Naive B cell (primary cell): ENCODE data around the gene NFIX. TPM values are rescaled to one million over a fixed set of nuclear protein-coding genes. Genes with fewer than 3 reads are reported as not detected.
A peak's percentile ranks its signal among the peaks of the same experiment; 100 is the strongest.
"Not testable (repeated sequence)": the region's sequence is repeated elsewhere in the genome, so short reads cannot be mapped to it uniquely, and the experiment has no call there.

ENCODE experiments used
- ATAC-seq, 2 donors: fragments of 150-1000 bp; cut with Tn5 transposase; 2 replicates each; pipeline ENCODE4 v1.10.0; 2021; ENCODE audit warnings: low read depth in 2 of 2, mild to moderate bottlenecking in 2 of 2, moderate library complexity in 2 of 2
- DNase-seq: peaks from one replicate; pipeline ENCODE4 v3.0.0; 2022
- H3K27ac Mint-ChIP-seq, 6 donors: one replicate each; pipeline ENCODE4 v1.8.0; 2020 to 2022; ENCODE audit warnings: mild to moderate bottlenecking in 6 of 6, mixed read lengths in 6 of 6, moderate library complexity in 5 of 6, inconsistent platforms in 2 of 6
- H3K27me3 Mint-ChIP-seq, 3 donors: one replicate each; pipeline ENCODE4 v1.8.0; 2021 to 2022; ENCODE audit warnings: mixed read lengths in 3 of 3, mild to moderate bottlenecking in 1 of 3
- H3K36me3 Mint-ChIP-seq, 2 donors: one replicate each; pipeline ENCODE4 v1.8.0; 2020 to 2022; ENCODE audit warnings: mixed read lengths in 2 of 2, inconsistent platforms in 1 of 2, mild to moderate bottlenecking in 1 of 2
- H3K4me1 Mint-ChIP-seq, 3 donors: one replicate each; pipeline ENCODE4 v1.8.0; 2020 to 2022; ENCODE audit warnings: mixed read lengths in 3 of 3, inconsistent platforms in 1 of 3, mild to moderate bottlenecking in 1 of 3, moderate library complexity in 1 of 3
- H3K4me3 Mint-ChIP-seq, 8 donors: one replicate each; pipeline ENCODE4 v1.8.0; 2020 to 2022; ENCODE audit warnings: mild to moderate bottlenecking in 8 of 8, mixed read lengths in 8 of 8, moderate library complexity in 8 of 8, inconsistent platforms in 2 of 8
- H3K9me3 Mint-ChIP-seq, 7 donors: one replicate each; pipeline ENCODE4 v1.8.0; 2020 to 2022; ENCODE audit warnings: mixed read lengths in 7 of 7, mild to moderate bottlenecking in 5 of 7, inconsistent platforms in 2 of 7, moderate library complexity in 1 of 7
- polyA plus RNA-seq, 6 donors: library from polyadenylated mRNA; unstranded; fragments of 300-500 nt; fragmentation: Illumina TruSeq; gene quantifications; one replicate each; pipeline ENCODE4 v1.2.3, GENCODE V29; 2021; ENCODE audit warnings: low read depth in 6 of 6

NFIX gene
- polyA plus RNA-seq, 6 donors from 2014 or later = 0.21 to 2.1 (median 1.1) TPM; not detected in 2

- DNase-seq (no peak), ATAC-seq (no peak)
- Mint-ChIP-seq H3K4me1 (peaks cover 8 to 12% (median 8%) of the 10 kb centered on the region in 3 donors), H3K4me3 (peak within 1 kb of the TSS in 2 of 8 donors; percentile 5 to 39), H3K36me3 (no peaks in the 10 kb centered on the region), H3K27me3 (no peaks in the 10 kb centered on the region), H3K27ac (no peak within 1 kb of the TSS), H3K9me3 (no peaks in the 10 kb centered on the region)
Measured at GRCh38 chr19:12969292-12969988, 25.8 kb upstream of the NFIX start, which contains the start of gene DAND5. TSS of gene DAND5 (plus strand) at chr19:12969576. CDS start at chr19:12969661, 85 bp downstream.

DNA sequence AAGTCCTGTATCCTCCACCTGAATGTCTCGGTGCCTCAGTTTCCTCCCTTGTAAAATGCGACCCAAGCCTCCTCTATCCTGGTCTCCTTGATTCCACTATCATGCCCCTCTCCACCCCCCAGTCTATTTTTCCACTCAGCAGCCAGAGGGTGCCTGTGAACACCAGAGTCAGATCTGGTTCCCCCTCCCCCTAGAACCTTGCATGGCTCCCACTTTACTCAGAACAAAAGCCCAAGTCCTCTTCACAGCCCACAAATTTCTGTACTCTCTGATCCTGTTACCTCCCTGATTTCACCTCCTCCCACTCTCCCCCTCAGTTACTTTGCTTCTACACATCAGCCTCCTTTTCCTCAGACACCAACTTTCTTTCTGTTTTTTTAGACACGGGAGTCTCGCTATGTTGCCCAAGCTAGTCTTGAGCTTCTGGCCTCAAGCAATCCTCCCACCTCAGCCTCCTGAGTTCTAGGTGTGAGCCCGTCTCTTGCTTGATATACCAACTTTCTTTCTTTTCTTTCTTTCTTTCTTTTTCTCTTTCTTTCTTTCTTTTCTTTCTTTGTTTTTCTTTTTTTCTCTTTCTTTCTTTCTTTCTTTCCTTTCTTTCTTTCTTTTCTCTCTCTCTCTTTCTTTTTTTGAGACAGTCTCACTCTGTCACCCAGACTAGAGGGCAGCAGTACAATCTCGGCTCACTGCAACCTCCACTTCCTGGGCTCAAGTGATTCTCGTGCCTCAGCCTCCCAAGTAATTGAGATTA lies 25.0 kb upstream of the NFIX start:
- H3K36me3 Mint-ChIP-seq = no peaks in the 10 kb centered on the region
- no peaks in the 10 kb centered on the region for H3K9me3 Mint-ChIP-seq
- peaks cover 3 to 6% (median 3%) of the 10 kb centered on the region in 3 donors for H3K4me1 Mint-ChIP-seq
- DNase-seq = no peak
- peak overlapping the region in 1 of 6 donors; percentile 32 for H3K27ac Mint-ChIP-seq
- H3K27me3 Mint-ChIP-seq = no peaks in the 10 kb centered on the region
- no peak for ATAC-seq
- H3K4me3 Mint-ChIP-seq = peak overlapping the region in 1 of 8 donors; percentile 39

GRCh38 chr19:12973236-12973635 lies 22.0 kb upstream of the NFIX start:
- Mint-ChIP-seq H3K36me3 (peaks cover 0 to 4% of the 10 kb centered on the region in 2 donors), H3K27me3 (peaks cover 6 to 14% (median 13%) of the 10 kb centered on the region in 3 donors), H3K27ac (peak overlapping the region in 1 of 6 donors; percentile 61), H3K9me3 (no peaks in the 10 kb centered on the region), H3K4me1 (peaks cover 6 to 8% (median 7%) of the 10 kb centered on the region in 3 donors), H3K4me3 (no peak overlapping the region)
- no peak for ATAC-seq
- DNase-seq = no peak

GRCh38 chr19:12974301-12975220 lies 20.7 kb upstream of the NFIX start:
- peaks cover 6 to 14% (median 13%) of the 10 kb centered on the region in 3 donors for H3K27me3 Mint-ChIP-seq
- H3K36me3 Mint-ChIP-seq = peaks cover 0 to 4% of the 10 kb centered on the region in 2 donors
- DNase-seq (no peak), ATAC-seq (no peak)
- H3K4me1 Mint-ChIP-seq = peaks cover 7 to 10% (median 8%) of the 10 kb centered on the region in 3 donors
- no peaks in the 10 kb centered on the region for H3K9me3 Mint-ChIP-seq
- peak overlapping the region in 1 of 6 donors; percentile 71 for H3K27ac Mint-ChIP-seq
- H3K4me3 Mint-ChIP-seq = peak overlapping the region in 1 of 8 donors; percentile 63

- H3K4me3 Mint-ChIP-seq = no peak overlapping the region
- ATAC-seq (no peak), DNase-seq (no peak)
- peaks cover 8 to 16% (median 11%) of the 10 kb centered on the region in 3 donors for H3K4me1 Mint-ChIP-seq
- H3K9me3 Mint-ChIP-seq = no peaks in the 10 kb centered on the region
- H3K27me3 Mint-ChIP-seq = peaks cover 6 to 14% (median 13%) of the 10 kb centered on the region in 3 donors
- H3K36me3 Mint-ChIP-seq = peaks cover 0 to 4% of the 10 kb centered on the region in 2 donors
- H3K27ac Mint-ChIP-seq = no peak overlapping the region
Measured at GRCh38 chr19:12975221-12975741, 20.0 kb upstream of the NFIX start.

GRCh38 chr19:12976109-12976508 lies 19.2 kb upstream of the NFIX start:
- Mint-ChIP-seq H3K27me3 (peaks cover 6 to 14% (median 13%) of the 10 kb centered on the region in 3 donors), H3K4me1 (peaks cover 8 to 19% (median 11%) of the 10 kb centered on the region in 3 donors)
- DNase-seq, H3K36me3 Mint-ChIP-seq, H3K27ac Mint-ChIP-seq, H3K9me3 Mint-ChIP-seq, H3K4me3 Mint-ChIP-seq, ATAC-seq: not testable (repeated sequence)

DNA sequence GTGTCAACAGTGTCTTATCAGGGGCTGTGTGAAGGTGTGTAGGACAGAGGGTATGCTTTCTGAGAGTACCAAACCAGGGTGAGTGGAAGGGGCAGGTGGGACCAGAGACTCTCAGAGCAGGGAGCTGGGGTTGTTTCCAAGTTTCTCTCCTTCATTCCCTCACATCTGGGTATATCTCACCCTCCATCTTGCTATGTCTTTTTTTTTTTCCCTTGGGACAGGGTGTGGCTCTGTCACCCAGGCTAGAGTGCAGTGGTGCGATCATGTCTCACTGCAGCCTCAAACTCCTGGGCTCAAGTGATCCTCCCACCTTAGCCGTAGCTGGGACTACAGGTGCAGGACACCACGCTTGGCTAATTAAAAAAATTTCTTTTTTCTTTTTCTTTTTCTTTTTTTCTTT lies 15.3 kb upstream of the NFIX start:
- peaks cover 8 to 23% (median 14%) of the 10 kb centered on the region in 3 donors for H3K4me1 Mint-ChIP-seq
- H3K36me3 Mint-ChIP-seq = peaks cover 0 to 4% of the 10 kb centered on the region in 2 donors
- H3K4me3 Mint-ChIP-seq = peak overlapping the region in 1 of 8 donors; percentile 15
- peak overlapping the region in 2 of 6 donors; percentile 9 to 77 for H3K27ac Mint-ChIP-seq
- H3K9me3 Mint-ChIP-seq = no peaks in the 10 kb centered on the region
- DNase-seq (no peak), ATAC-seq (no peak)
- peaks cover 6 to 14% (median 13%) of the 10 kb centered on the region in 3 donors for H3K27me3 Mint-ChIP-seq

GRCh38 chr19:12982648-12983047 lies 12.6 kb upstream of the NFIX start:
- no peaks in the 10 kb centered on the region for H3K9me3 Mint-ChIP-seq
- no peak overlapping the region for H3K4me3 Mint-ChIP-seq
- H3K36me3 Mint-ChIP-seq = peaks cover 0 to 4% of the 10 kb centered on the region in 2 donors
- no peak overlapping the region for H3K27ac Mint-ChIP-seq
- DNase-seq = no peak
- H3K27me3 Mint-ChIP-seq = peaks cover 5 to 13% (median 11%) of the 10 kb centered on the region in 3 donors
- no peak for ATAC-seq
- peaks cover 6 to 31% (median 19%) of the 10 kb centered on the region in 3 donors for H3K4me1 Mint-ChIP-seq

DNA sequence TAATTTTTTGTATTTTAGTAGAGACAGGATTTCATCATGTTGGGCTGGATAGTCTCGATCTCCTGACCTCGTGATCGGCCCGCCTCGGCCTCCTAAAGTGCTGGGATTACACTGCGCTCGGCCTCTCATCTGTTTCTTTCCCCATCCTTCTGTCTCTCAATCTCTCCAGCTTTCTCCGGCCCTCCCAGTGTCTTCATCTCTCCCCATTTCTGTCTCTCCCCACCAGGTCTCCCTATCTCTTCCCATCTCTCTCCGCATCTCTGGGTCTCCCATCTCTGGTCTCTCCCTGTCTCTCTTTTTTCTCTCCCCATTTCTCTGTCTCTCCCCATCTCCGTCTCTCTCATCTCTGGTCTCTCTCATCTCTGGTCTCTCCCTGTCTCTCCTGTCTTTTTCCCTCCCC lies 12.2 kb upstream of the NFIX start:
- no peaks in the 10 kb centered on the region for H3K36me3 Mint-ChIP-seq
- H3K4me1 Mint-ChIP-seq = peaks cover 1 to 26% (median 15%) of the 10 kb centered on the region in 3 donors
- peaks cover under 1 to 8% (median 7%) of the 10 kb centered on the region in 3 donors for H3K27me3 Mint-ChIP-seq

GRCh38 chr19:12983542-12984142 lies 11.6 kb upstream of the NFIX start:
- Mint-ChIP-seq H3K9me3 (no peaks in the 10 kb centered on the region), H3K4me3 (no peak overlapping the region)
- peak; percentile 69 to 84 for ATAC-seq

More for the DNA sequence above, 12.2 kb upstream of the NFIX start:
- DNase-seq (no peak), ATAC-seq (no peak)
- Mint-ChIP-seq H3K27ac (no peak overlapping the region), H3K4me3 (no peak overlapping the region), H3K9me3 (no peaks in the 10 kb centered on the region)

DNA sequence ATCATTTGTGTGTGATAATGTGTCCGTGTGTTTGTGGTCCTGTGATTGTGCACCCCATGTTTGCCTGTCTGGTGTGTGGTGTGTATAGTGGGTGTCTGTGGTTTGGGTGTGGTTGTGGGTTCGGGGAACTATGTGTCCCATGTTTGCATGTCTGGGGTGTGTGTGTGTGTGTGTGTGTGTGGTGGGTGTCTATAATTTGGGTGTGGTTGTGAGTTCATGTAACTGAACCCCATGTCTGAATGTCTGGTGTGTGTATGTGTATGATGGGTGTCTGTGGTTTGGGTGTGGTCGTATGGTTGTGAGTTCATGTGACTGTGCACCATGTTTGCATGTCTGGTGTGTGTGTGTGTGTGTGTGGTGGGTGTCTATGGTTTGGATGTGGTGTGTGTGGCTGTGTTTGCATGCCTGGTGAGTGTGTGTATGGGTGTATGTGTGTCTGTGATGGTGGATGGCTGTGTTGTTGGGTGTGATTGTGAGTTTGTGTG lies 11.1 kb upstream of the NFIX start:
- no peaks in the 10 kb centered on the region for H3K9me3 Mint-ChIP-seq
- no peak overlapping the region for H3K4me3 Mint-ChIP-seq
- DNase-seq (no peak), ATAC-seq (no peak)
- H3K27me3 Mint-ChIP-seq = peaks cover 0 to 8% (median 6%) of the 10 kb centered on the region in 3 donors
- no peak overlapping the region for H3K27ac Mint-ChIP-seq
- H3K36me3 Mint-ChIP-seq = no peaks in the 10 kb centered on the region
- H3K4me1 Mint-ChIP-seq = peaks cover 0 to 21% (median 13%) of the 10 kb centered on the region in 3 donors

More at GRCh38 chr19:12983542-12984142, 11.6 kb upstream of the NFIX start:
- Mint-ChIP-seq H3K36me3 (no peaks in the 10 kb centered on the region), H3K27ac (no peak overlapping the region), H3K27me3 (peaks cover 0 to 8% (median 6%) of the 10 kb centered on the region in 3 donors), H3K4me1 (peaks cover 0 to 24% (median 13%) of the 10 kb centered on the region in 3 donors)
- peak; percentile 85 for DNase-seq

- no peaks in the 10 kb centered on the region for H3K36me3 Mint-ChIP-seq
- H3K4me1 Mint-ChIP-seq = peaks cover 0 to 19% (median 13%) of the 10 kb centered on the region in 3 donors
- H3K9me3 Mint-ChIP-seq = no peaks in the 10 kb centered on the region
- peak overlapping the region in 4 of 8 donors; percentile 18 to 63 (median 30) for H3K4me3 Mint-ChIP-seq
- peaks cover 0 to 8% (median 6%) of the 10 kb centered on the region in 3 donors for H3K27me3 Mint-ChIP-seq
- DNase-seq = no peak
- H3K27ac Mint-ChIP-seq = peak overlapping the region in 3 of 6 donors; percentile 57 to 88 (median 88)
- ATAC-seq = no peak
Measured at GRCh38 chr19:12984683-12985048, 10.6 kb upstream of the NFIX start.
